GM06990 (cell line): ENCODE results near the gene BACE2.

Experiments
- DNase-seq: peaks from one replicate; pipeline ENCODE4 v3.0.0-alpha.2; 2011; ENCODE audit not compliant: insufficient read length; ENCODE audit errors: extremely low read depth
- H3K27me3 ChIP-seq: replicated peaks from 2 replicates; pipeline ENCODE4 v1.6.0; 2011; ENCODE audit warnings: low read length; ENCODE audit not compliant: control insufficient read depth, insufficient read depth
- H3K36me3 ChIP-seq: 2 replicates; pipeline ENCODE4 v1.5.1; 2011; ENCODE audit warnings: low read length; ENCODE audit not compliant: control insufficient read depth, insufficient read depth
- H3K4me3 ChIP-seq: replicated peaks from 2 replicates; pipeline ENCODE4 v1.5.1; 2011; ENCODE audit warnings: low read depth, mild to moderate bottlenecking, control low read depth, low read length
- CTCF ChIP-seq: IDR thresholded peaks from 2 replicates; pipeline ENCODE4 v1.5.1; 2011; ENCODE audit warnings: low read length, control low read depth, mild to moderate bottlenecking, inconsistent platforms; ENCODE audit not compliant: insufficient read depth, poor library complexity, severe bottlenecking

BACE2 gene

GRCh38 chr21:41142051-41142795 lies 25.7 kb upstream of the BACE2 start:
- no peaks in the 10 kb centered on the region for H3K27me3 ChIP-seq
- no peaks in the 10 kb centered on the region for H3K36me3 ChIP-seq
- DNase-seq: no peak
- H3K4me3 ChIP-seq: no peak overlapping the region
- TF ChIP-seq CTCF: no peak

GRCh38 chr21:41143596-41144325 lies 24.2 kb upstream of the BACE2 start:
- no peaks in the 10 kb centered on the region for H3K36me3 ChIP-seq
- no peaks in the 10 kb centered on the region for H3K27me3 ChIP-seq
- no peak overlapping the region for H3K4me3 ChIP-seq
- no peak for TF ChIP-seq CTCF
- no peak for DNase-seq

GRCh38 chr21:41147096-41147978 lies 20.6 kb upstream of the BACE2 start:
- no peak for TF ChIP-seq CTCF
- no peak for DNase-seq
- H3K27me3 ChIP-seq: no peaks in the 10 kb centered on the region
- no peaks in the 10 kb centered on the region for H3K36me3 ChIP-seq
- no peak overlapping the region for H3K4me3 ChIP-seq

GRCh38 chr21:41147979-41148355 lies 20.0 kb upstream of the BACE2 start:
- no peak for TF ChIP-seq CTCF

GRCh38 chr21:41148798-41149197 lies 19.2 kb upstream of the BACE2 start:
- Histone ChIP-seq H3K27me3 (no peaks in the 10 kb centered on the region), H3K4me3 (no peak overlapping the region), H3K36me3 (no peaks in the 10 kb centered on the region)
- no peak for TF ChIP-seq CTCF
- no peak for DNase-seq

More at GRCh38 chr21:41147979-41148355, 20.0 kb upstream of the BACE2 start:
- DNase-seq: no peak
- Histone ChIP-seq H3K36me3 (no peaks in the 10 kb centered on the region), H3K4me3 (no peak overlapping the region), H3K27me3 (no peaks in the 10 kb centered on the region)
